MV-4-11 (cell line): ENCODE results near the gene PRSS36.
A peak's percentile ranks its signal among the peaks of the same experiment; 100 is the strongest.
"Not testable (repeated sequence)": the region's sequence is repeated elsewhere in the genome, so short reads cannot be mapped to it uniquely, and the experiment has no call there.

ENCODE experiments used
- DNase-seq: peaks from one replicate; lab custom pipeline; 2025; lab: John Stamatoyannopoulos, UW

PRSS36 gene

GRCh38 chr16:31120129-31120528, 29.7 kb downstream of the PRSS36 start:
- DNase-seq, result no peak

- DNase-seq, result peak; percentile 51
These were observed 31.4 kb downstream of the PRSS36 start for GRCh38 chr16:31118223-31119155.

GRCh38 chr16:31117384-31118222, 32.3 kb downstream of the PRSS36 start, which contains the start of gene KAT8:
Gene KAT8 (plus strand): TSS chr16:31117664. CDS start chr16:31117682, 18 bp downstream.
- DNase-seq, result peak; percentile 98

- DNase-seq, result no peak
These were observed 35.4 kb downstream of the PRSS36 start for GRCh38 chr16:31114468-31114867.

GRCh38 chr16:31113121-31114120, 36.4 kb downstream of the PRSS36 start:
- peak; percentile 76 for DNase-seq

- DNase-seq, result no peak
These were observed 37.2 kb downstream of the PRSS36 start for GRCh38 chr16:31112711-31113110.

- DNase-seq, result no peak
These were observed 37.9 kb downstream of the PRSS36 start for GRCh38 chr16:31111881-31112466.

- no peak for DNase-seq
These were observed 39.5 kb downstream of the PRSS36 start for GRCh38 chr16:31110106-31111034.

GRCh38 chr16:31109622-31110021, 40.2 kb downstream of the PRSS36 start:
- DNase-seq, result no peak

- DNase-seq, result no peak
These were observed 40.9 kb downstream of the PRSS36 start for GRCh38 chr16:31108794-31109558.

- peak; percentile 72 for DNase-seq
These were observed 41.7 kb downstream of the PRSS36 start, which contains the start of gene BCKDK for GRCh38 chr16:31108035-31108793. Gene BCKDK (plus strand): TSS chr16:31108386. CDS start chr16:31109224, 838 bp downstream.

- no peak for DNase-seq
These were observed 42.4 kb downstream of the PRSS36 start for GRCh38 chr16:31107465-31107867.

GRCh38 chr16:31106509-31107464, 43.1 kb downstream of the PRSS36 start:
- no peak for DNase-seq

- peak; percentile 72 for DNase-seq
These were observed 44.1 kb downstream of the PRSS36 start for GRCh38 chr16:31105677-31106213.

GRCh38 chr16:31100876-31101641, 48.8 kb downstream of the PRSS36 start:
- DNase-seq, result not testable (repeated sequence)
